ENCODE results near the gene SIK3. TPM values are rescaled to one million over a fixed set of nuclear protein-coding genes. Genes with fewer than 3 reads are reported as not detected.
"Not testable (repeated sequence)": the region's sequence is repeated elsewhere in the genome, so short reads cannot be mapped to it uniquely, and the experiment has no call there.

The SIK3 gene
- total RNA-seq, 4 donors from 2014 or later, result 14.1 to 77.0 (median 40.7) TPM

GRCh38 chr11:117037279-117037974, 60.8 kb downstream of the SIK3 start:
- Histone ChIP-seq H3K4me3 (no peak overlapping the region), H3K27me3 (no peaks in the 10 kb centered on the region), H3K4me1 (peaks cover 0 to 5% of the 10 kb centered on the region in 2 donors), H3K27ac (no peak overlapping the region), H3K36me3 (no peaks in the 10 kb centered on the region), H3K9me3 (no peaks in the 10 kb centered on the region)
- intact Hi-C loops (cut with DNase I; ENCODE audit: low total_unique reads), result no loop called here
- no peak for TF ChIP-seq CTCF (IDR thresholded peaks at IDR 0.05)
- TF ChIP-seq POLR2A (IDR thresholded peaks at IDR 0.05), result no peak
- DNase-seq, result no peak

GRCh38 chr11:117034901-117035300, 63.3 kb downstream of the SIK3 start:
- TF ChIP-seq POLR2A (IDR thresholded peaks at IDR 0.05) (no peak), CTCF (IDR thresholded peaks at IDR 0.05) (no peak)
- no peak overlapping the region for H3K27ac ChIP-seq
- no peaks in the 10 kb centered on the region for H3K36me3 ChIP-seq
- intact Hi-C loops (cut with DNase I; ENCODE audit: low total_unique reads), result no loop called here
- DNase-seq, result no peak
- H3K4me1 ChIP-seq, result peaks cover 0 to 5% of the 10 kb centered on the region in 2 donors
- no peaks in the 10 kb centered on the region for H3K9me3 ChIP-seq
- no peaks in the 10 kb centered on the region for H3K27me3 ChIP-seq
- H3K4me3 ChIP-seq, result no peak overlapping the region

- Histone ChIP-seq H3K9me3 (no peaks in the 10 kb centered on the region), H3K36me3 (no peaks in the 10 kb centered on the region), H3K27me3 (no peaks in the 10 kb centered on the region), H3K4me3 (no peak overlapping the region), H3K27ac (no peak overlapping the region), H3K4me1 (no peaks in the 10 kb centered on the region)
- DNase-seq, result no peak
- TF ChIP-seq POLR2A (IDR thresholded peaks at IDR 0.05) (no peak), CTCF (IDR thresholded peaks at IDR 0.05) (no peak)
- intact Hi-C loops (cut with DNase I; ENCODE audit: low total_unique reads), result no loop called here
Observed at GRCh38 chr11:117026593-117027330, 71.5 kb downstream of the SIK3 start.

GRCh38 chr11:117023707-117024106, 74.5 kb downstream of the SIK3 start:
- intact Hi-C loops (cut with DNase I; ENCODE audit: low total_unique reads); H3K9me3 ChIP-seq; H3K4me3 ChIP-seq; H3K27me3 ChIP-seq; H3K36me3 ChIP-seq; DNase-seq; H3K27ac ChIP-seq; H3K4me1 ChIP-seq: not testable (repeated sequence)

GRCh38 chr11:117023178-117023577, 75.0 kb downstream of the SIK3 start:
- TF ChIP-seq POLR2A (IDR thresholded peaks at IDR 0.05) (no peak), CTCF (IDR thresholded peaks at IDR 0.05) (no peak)
- Histone ChIP-seq H3K4me3 (no peak overlapping the region), H3K36me3 (no peaks in the 10 kb centered on the region), H3K4me1 (no peaks in the 10 kb centered on the region), H3K27ac (no peak overlapping the region), H3K27me3 (no peaks in the 10 kb centered on the region), H3K9me3 (no peaks in the 10 kb centered on the region)
- intact Hi-C loops (cut with DNase I; ENCODE audit: low total_unique reads), result no loop called here
- no peak for DNase-seq
